Effector CD4-positive, alpha-beta T cell (primary cell): ENCODE measurements around the gene GATAD2A.
"Not testable (repeated sequence)": the region's sequence is repeated elsewhere in the genome, so short reads cannot be mapped to it uniquely, and the experiment has no call there.

Source experiments
- DNase-seq: peaks from one replicate; pipeline ENCODE4 v3.0.0-alpha.2; 2020
- total RNA-seq: gene quantifications from one replicate; lab custom pipeline; 2026; lab: John Stamatoyannopoulos, UW

The GATAD2A gene
- 173 reads per million, percentile 91 among the genes with 10 or more reads in this experiment for total RNA-seq

GRCh38 chr19:19404879-19405860, at the start of gene GATAD2A:
TSS of gene GATAD2A (plus strand) at chr19:19405675. CDS start at chr19:19465346, 59,671 bp downstream.
- peak; percentile 88 for DNase-seq

- no peak for DNase-seq
These were observed 49.0 kb upstream of the GATAD2A start for GRCh38 chr19:19356500-19356899.

GRCh38 chr19:19356901-19357566, 48.4 kb upstream of the GATAD2A start:
- DNase-seq, result no peak

GRCh38 chr19:19361075-19361594, 44.3 kb upstream of the GATAD2A start:
- peak; percentile 60 for DNase-seq

DNA sequence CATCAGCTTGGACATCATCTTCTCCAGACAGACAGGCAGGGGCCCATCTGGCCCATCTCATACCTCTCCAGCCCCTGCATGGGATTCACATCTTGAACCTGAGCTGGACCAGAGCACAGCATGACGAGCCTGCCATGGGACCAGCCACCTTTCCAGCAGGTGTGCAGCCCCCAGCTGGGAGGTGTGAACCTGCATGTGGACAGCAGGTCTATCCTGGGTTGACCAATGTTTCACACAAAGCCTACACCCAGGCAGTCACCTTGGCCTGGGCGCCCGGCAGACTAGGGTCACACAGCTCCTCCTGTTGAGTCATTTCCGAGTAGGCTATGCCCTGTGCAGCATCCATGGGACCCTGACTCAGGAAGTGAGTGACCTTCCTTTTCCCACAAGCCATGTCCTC, 43.4 kb upstream of the GATAD2A start:
- DNase-seq, result no peak

DNA sequence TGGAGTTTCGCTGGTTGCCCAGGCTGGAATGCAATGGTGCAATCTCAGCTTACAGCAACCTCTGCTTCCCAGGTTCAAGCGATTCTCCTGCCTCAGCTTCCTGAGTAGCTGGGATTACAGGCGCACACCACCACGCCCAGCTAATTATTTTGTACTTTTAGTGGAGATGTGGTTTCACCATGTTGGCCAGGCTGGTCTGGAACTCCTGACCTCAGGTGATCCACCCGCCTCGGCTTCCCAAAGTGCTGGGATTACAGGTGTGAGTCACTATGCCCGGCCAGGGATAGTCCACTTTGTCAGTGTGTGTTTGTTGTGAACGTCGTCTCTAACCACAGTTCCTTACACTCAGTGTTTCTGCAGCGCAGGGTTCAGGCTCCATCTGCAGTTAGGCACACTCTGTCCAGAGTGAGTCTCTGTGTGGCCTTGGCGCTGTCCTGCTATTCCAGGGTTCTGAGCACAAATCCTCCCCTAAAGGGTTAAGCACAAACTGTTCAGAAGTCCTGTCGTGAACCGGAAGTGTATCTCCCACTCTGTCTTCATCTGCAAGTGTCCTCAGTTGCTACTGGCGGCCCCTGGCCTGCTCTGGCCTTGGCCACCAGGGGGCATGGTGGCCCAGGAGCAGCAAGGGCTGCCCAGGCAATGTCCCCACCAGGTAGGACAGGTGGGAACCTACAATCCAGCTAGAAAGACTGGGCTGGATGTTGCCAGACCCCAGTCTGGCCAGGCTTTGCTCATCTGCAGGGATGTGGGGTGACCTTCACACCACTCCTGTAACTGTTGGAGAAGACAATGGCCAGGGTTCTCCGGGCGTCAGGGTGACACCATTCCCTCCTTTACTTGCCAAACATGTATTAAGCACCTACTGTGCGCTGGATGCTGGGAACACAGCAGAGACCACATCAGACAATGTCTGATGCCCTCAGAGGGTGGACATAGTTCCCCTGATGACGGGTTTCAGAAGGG, 38.8 kb upstream of the GATAD2A start:
- DNase-seq, result peak; percentile 59

GRCh38 chr19:19368087-19368486, 37.4 kb upstream of the GATAD2A start:
- DNase-seq, result no peak

- DNase-seq, result no peak
These were observed 34.4 kb upstream of the GATAD2A start for GRCh38 chr19:19371059-19371458.

DNA sequence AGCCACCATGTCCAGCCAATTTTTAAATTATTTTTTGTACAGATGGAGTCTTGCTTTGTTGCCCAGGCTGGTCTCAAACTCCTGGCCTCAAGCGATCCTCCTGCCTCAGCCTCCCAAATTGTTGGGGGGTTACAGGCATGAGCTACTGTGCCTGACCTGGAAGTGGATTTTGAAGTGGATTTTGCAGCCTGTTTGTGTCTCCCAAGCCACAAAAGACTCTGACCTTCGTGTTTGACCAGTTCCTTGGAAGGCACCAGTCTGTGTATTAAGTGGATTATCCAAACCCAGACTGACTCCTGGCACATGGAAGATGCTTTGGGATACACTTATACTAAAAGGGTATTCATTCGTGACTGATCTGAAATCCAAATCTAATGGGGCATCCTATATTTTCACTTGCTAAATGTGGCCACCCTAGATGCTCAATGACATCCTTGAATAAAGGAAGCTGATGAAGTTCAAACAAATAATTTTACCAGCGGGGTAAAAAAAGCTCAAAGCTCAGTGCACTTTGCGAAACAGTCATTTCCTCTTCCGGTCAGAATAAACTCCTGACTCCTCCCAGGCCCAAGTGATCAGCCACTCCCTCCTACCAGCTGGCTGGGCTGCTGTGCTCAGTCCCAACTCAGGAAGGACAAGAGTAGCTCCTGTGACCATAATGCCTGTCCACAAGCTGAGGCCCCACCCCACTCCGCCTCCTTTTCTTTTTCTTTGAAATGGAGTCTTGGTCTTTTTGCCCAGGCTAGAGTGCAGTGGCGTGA, 32.6 kb upstream of the GATAD2A start:
- no peak for DNase-seq

- DNase-seq, result no peak
These were observed 25.9 kb upstream of the GATAD2A start for GRCh38 chr19:19379527-19379926.

DNA sequence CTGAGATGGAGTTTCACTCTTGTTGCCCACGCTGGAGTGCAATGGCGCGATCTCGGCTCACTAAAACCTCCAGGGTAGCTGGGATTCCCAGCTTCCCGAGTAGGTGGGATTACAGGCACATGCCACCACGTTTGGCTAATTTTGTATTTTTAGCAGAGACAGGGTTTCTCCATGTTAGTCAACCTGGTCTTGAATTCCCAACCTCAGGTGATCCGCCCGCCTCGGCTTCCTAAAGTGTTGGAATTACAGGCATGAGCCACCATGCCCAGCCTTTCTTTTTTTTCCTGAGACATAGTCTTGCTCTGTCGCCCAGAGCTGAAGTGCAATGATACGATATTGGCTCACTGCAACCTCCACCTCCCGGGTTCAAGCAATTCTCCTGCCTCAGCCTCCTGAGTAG, 25.2 kb upstream of the GATAD2A start:
- not testable (repeated sequence) for DNase-seq

DNA sequence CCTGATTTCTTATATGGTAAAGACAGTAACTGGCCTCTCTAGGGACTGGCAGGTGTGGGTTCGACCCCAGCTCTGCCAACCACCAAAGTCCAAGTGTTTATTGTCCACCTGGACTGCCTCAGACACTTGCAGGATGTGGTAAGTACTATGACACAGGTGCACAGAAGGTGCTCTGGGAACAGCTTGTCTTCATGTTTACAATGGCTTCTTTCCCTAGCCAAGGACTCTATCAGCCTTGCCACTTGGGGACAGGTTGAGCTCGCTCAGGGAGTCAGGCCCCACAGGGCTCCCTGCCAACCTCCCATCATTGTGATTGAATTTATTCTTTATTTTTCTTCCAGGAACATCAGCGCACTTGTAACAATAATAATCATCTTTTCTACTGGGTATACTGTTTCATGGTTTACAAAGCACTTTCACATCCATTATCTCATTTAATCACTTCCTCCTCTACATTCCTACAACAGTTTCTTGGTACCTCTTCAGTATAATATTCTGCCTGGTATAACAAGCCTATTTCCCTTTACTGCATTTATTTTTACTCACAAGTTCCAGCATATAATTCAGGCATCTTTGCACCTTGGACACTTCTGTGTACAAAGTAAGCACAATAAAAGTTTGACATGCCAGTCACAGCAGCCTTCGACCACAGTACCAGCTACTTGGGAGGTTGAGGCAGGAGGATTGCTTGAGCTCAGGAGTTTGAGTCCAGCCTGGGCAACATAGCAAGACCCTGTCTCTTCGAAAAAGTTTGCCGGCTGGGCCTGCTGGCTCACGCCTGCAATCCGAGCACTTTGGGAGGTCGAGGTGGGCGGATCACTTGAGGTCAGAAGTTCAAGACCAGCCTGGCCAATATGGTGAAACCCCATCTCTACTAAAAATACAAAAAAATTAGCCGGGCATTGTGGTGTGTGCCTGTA, 24.2 kb upstream of the GATAD2A start:
- DNase-seq, result no peak

GRCh38 chr19:19382118-19382517, 23.4 kb upstream of the GATAD2A start:
- DNase-seq, result no peak

DNA sequence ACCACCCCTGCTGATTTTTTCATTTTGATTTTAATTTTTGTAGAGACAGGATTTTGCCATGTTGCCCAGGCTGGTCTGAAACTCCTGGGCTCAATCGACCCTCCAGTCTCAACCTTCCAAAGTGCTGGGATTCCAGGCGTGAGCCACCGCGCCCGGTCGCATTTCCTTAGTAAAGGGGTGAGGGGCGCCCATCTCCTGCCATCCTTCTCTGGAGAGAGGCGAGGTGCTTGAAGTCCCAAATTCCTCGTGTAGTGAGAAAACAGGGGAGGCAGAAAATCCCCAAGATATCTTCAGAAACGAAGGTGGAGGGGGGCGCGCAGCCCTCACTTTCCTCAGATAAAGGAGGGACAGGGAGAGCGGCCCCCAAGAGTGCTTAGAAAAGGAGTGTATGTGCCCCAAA, 21.0 kb upstream of the GATAD2A start:
- DNase-seq, result no peak

DNA sequence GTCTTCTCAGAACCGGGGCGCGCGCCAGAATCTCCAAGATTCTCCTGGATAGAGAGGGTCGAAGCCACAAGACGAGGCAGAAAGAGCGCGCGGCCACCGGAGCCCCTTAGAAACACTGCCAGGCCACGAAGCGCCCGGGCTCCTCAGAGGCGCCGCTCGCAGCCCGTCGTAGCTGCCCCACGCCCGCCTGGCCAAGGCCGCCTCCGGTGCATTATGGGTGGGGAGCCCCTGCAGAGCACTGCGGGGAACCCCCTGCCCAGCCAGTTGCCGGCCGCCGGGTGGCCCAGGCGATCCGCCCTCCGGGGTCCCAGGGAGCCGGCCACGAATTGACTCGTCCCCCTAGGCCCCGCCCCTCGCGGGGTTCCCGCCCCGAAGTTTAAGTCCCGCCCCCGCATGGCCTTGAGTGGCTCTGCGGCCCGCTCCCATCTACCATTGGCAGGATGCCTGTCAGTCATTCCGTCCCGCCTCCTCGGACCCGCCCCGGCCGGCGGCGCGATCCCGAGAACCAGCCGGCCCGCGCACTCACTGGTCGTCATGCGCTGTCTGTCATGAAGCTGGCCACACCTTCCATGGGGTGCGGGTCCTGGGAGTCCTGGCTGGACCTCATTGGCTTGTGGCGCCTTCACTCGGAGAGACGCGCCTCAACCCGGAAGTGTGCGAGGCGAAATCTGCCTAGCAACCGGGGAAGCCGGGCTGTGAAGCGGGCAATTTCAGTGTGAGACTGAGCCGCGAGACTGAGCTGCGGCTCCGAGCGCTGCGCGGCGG, 20.2 kb upstream of the GATAD2A start:
- DNase-seq, result peak; percentile 98

DNA sequence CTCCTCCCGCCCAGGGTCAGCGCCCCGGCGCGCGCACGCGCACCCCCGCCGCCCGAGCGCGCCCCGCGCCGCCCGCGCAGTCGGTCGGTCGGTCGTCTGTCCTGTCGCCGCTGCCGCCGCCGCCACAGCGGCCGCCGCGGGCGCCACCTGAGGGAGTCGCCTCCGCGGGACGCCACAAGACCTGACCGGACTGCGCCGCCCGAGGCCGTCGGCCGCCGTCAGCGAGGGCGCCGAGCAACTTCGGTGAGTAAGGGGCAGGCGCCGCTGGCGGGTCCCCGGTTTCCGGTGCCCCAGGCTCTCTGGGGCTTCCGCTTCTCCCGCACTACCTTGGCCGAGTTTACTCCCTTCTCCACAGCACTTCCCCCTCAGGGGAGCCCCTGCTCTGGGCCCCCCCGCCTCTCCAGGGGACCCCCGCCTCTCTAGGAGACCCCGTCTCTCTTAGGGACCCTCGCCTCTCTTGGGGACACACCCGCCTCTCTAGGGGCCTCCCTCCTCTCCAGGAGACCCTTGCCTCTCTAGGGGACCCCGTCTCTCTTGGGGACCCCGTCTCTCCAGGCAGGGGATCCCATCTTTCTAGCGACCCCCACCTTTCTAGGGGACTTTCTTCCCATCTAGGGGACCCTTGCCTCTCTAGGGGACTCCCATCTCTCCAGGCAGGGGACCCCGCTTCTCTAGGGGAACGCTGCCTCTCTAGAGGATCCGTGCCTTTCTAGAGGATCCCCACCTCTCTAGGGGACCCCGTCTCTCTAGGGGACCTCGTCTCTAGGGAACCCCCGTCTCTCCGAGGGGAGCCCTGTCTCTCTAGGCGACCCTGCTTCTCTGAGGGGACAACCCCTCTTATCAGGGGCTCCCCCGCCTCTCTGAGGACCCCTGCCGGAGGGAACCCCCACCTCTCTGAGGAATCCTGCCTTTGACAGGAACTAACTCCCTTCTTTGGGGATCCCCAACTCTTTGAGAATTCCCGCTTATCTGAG, 19.3 kb upstream of the GATAD2A start:
- peak; percentile 49 for DNase-seq

GRCh38 chr19:19387108-19387507, 18.4 kb upstream of the GATAD2A start:
- DNase-seq, result no peak
